Renal cortex interstitium (tissue), 11 donors: ENCODE results near the gene MORC3. TPM values are rescaled to one million over a fixed set of nuclear protein-coding genes. Genes with fewer than 3 reads are reported as not detected.
A peak's percentile ranks its signal among the peaks of the same experiment; 100 is the strongest.

Experiments
- DNase-seq, 11 donors: peaks; one replicate each; pipeline ENCODE4 v3.0.0-alpha.2; 2013; ENCODE audit warnings: low read depth in 9 of 11, low spot score in 4 of 11; ENCODE audit errors: extremely low read depth in 1 of 11
- polyA plus RNA-seq, 3 donors: library from polyadenylated mRNA; unstranded; fragments of 120-200 nt; gene quantifications; one replicate each; pipeline ENCODE4 v1.2.1, GENCODE V29; 2013; ENCODE audit not compliant: insufficient read length in 3 of 3

The MORC3 gene
- polyA plus RNA-seq, 3 donors = 35.6 to 45.7 (median 43.9) TPM

DNA sequence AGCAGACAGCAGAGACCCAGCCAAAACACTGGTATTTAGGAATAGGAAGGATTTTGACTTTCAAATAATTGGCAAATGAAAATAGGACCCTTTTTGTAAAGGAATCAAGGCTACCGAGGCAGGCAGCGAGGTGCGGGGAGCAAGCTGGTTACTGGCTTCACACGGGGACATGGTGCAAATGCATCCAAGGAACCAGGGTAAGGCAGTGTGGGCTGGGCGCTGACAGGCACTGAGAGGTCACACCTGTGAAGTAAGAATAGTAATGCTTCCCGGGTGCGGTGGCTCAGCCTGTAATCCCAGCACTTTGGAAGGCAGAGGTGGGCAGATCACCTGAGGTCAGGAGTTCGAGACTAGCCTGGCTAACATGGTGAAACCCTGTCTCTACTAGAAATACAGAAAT, 80.7 kb downstream of the MORC3 start:
- no peak for DNase-seq

DNA sequence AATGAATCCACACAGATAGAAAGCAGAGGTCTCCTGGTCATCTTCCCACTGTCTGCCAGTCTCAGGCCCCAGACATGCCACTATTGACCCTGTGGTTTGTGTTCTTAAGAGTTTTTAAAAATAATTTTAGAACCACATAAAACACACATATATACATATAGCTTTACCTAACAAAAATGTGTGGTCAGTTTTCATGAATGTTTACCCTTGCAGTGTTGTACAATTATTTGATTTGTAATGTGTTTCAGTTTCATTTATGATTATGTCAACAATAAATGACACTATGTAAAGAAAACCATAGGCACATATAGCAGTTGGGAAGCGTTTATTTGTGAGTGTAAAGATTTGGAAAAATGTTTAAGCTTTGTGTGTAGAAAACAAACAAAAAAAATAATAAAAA, 82.3 kb downstream of the MORC3 start:
- DNase-seq = no peak

DNA sequence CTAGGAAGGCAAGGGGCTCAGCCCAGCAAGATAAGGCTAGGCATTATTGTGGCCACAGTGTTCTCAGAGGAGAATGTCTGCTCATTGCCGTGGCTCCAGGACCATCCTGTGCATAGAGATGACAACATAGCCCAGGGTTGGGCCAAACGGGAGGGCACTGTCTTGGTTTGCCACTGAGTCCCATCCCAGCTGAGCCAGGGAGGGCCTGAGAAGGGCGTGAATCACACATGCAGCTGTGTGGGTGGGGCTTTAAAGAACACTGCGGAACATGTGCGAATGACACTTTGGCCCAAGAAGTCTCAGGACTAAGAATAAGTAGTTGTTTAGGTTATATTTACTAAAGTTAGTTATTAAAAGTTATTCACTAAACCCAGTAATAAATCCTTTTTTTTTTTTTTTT, 83.7 kb downstream of the MORC3 start:
- no peak for DNase-seq

DNA sequence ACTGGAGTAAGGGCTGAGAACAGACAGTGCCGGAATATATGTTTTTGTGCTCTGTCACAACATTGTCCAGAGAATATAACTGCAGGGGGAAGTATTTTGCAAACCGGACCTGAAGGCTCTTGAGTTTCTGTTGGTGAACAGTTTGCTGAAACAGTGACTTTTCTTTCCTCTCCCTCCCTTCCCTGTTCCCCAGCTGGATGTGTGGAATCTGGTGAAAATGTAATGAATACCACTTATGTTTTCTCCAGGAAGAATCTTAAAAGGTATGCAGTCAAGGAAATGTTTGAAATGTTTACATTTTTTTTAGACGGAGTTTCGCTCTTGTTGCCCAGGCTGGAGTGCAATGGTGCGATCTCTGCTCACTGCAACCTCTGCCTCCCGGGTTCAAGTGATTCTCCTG, 88.6 kb downstream of the MORC3 start:
- no peak for DNase-seq

DNA sequence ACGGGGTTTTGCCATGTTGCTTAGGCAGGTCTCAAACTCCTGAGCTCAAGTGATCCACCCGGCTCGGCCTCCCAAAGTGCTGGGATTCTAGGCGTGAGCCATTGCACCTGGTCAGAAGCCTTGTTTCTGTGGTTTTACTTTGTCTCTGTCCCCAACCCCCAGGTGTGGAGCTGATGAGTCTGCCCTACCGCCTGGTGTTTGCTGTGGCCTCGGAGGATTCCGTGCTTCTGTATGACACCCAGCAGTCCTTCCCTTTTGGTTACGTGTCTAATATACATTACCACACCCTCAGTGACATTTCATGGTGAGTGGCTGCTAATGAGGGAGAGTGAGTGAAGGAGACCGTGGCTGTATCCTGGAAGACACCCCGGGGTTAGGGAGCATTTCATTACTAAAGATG, 91.3 kb downstream of the MORC3 start:
- DNase-seq = no peak

DNA sequence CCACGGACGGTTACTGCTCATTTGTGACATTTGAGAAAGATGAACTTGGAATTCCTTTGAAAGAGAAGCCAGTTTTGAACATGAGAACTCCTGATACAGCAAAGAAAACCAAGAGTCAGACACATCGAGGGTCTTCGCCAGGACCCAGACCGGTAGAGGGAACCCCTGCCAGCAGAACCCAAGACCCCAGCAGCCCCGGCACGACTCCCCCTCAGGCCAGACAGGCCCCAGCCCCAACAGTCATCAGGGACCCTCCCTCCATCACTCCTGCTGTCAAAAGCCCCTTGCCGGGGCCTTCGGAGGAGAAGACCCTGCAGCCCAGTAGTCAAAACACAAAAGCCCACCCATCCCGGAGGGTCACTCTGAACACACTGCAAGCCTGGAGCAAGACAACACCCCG, 92.9 kb downstream of the MORC3 start:
- DNase-seq = no peak

DNA sequence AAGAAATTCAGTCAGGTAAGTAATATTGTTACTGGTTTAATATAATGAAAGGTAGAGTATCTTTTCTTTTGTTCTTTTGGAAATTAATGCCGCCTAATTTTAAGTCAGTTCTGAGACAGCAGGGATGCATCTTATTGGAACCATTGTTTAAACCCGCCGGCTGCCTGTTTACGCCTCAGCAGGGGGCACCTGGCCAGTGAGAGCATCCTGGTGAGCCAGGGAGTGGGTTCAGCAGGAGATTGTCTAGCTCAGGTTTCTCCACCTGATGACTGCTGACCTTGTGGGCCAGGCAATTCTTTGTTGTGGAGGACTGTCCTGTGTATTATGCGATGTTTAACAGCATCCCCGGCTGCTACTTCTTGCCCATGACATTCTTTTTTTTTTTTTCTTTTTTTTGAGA, 95.4 kb downstream of the MORC3 start:
- DNase-seq = no peak

DNA sequence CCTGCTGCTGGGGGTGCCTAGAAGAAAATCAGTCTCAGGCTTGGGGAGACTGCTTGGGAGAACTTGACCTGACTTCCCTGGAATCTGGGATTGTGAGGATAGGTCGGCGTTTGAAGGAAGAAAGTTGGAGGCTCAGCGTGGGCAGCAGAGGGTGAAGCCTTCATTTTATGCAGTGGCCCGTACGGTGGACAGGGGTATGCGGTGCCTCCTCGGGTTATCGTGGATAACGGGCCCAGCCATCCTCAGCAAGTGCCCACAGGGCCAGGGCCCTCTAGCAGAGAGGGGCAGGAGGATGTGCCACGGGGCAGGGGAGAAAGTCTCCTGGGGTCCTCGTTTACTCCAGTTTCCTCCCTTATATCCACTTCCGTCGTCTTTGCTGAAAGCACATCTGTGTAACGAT, 99.2 kb downstream of the MORC3 start:
- DNase-seq = no peak

DNA sequence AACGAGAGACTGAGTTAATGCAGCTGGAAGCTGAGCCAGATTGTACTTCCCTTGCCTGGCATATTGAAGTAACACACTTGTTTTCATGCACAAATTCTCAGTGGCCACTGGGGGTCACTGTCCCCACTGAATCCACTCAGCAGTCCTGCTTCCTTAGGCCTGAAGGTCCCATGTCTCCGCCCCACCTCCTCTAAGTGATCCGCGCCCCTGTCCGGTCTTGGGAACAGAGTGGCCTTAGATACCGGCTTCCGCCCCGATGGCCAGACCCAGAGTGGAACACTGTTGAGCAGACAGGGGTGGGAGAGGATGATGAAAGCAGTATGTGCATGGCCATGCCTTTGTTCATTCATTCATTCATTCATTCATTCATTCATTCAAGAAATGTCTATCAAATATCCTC, 100.0 kb downstream of the MORC3 start:
- DNase-seq = peak; percentile 63 to 91 (median 86)

DNA sequence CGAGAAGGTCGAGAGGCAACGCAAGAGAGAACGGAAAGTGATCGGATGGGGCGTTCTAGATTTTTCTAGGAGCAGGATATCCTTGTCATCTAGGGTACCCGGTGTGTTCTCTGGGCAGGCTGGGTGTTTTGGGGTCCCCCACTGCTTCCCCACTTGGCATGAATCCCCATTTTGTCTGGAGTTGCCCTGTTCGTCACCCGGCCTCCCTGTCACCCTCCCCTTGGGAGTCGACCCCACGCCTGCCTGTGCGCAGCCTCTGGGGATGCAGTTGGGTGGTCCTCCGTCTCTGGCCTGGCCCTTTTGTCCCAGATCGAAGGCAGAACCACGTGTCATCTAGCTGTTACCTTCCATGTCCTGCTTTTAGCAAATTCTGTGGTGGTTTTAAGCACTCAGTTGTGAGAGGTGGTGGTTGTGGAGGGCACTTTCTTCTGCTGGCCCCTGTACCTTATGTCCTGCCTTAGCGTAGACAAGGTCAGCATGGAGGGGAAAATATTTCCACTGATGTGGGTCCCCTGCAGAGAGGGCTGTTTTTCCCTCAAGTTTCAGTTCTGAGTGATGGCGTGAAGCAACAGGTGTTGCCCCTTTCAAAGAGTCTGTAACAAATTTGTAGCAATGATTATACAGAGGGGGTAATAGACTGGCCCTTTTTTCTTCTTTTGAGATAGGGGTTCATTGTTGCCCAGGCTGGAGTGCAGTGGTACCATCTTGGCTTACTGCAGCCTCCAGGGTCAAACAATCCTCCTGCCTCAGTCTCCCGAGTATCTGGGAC, 100.8 kb downstream of the MORC3 start:
- no peak for DNase-seq

DNA sequence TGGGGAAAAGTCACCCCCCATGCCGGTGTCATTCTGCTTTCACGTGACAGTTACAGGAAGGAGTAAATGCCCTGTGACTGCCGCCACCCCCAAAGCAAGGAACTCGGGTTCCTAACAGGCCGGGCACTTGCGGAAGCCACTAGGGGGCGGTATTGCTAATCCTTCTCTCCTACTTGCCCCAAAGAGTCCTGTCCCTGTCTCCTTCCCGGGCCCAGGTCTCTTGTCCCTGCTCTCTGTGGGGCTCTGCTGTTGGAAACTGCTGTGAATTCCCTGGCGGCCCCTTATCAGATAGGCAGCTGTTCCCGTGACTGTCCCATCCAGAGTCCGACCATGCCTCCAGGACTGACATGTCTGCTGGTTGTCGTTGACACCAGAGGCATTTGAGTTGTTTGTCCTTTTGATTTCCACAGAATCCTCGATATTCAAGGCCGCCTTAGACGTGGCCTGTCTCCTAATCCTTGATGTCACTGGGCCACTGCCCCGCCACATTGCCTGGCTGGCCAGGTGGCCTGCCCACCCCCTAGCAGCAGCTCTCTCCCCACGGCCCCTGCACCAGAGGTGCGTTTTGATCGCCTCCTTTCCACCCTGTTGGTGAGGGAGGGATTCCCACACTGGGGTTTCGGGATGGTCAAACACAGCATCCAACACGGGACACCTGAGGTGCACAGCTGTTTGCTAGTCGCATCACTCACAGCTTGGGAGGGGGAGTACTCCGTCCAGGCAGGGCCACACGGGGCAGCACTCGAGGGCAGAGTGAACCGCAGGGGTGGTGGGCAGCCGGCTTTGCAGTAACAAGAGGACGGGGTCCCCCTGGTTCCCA, 102.5 kb downstream of the MORC3 start:
- DNase-seq = peak in 5 of 11 donors; percentile 29 to 40 (median 34)

DNA sequence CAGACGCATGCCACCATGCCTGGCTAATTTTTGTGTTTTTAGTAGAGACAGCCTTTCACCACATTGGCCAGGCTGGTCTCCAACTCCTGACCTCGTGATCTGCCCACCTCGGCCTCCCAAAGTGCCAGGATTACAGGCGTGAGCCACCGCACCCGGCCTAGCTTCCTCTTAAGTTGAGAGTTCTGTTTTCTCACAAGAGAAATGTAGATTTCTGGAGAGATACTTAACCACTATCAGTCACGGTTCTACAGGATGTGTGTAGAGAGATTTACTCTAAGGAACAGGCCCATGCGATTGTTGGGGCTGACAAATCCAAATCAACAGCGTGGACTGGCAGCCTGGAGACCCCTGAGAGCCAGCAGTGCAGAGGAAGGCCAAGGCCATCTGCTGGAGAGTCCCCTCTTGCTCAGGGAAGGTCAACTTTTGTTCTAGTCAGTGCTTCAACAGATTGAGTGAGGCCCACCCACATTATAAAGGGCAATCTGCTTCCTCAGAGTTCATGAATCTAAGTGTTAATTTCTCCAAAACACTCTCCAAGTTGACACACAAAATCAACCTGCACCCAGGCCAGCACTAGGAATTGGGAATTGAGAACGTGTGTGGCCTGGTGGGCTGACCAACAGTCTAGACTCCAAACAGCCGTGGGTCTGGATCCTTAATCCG, 103.9 kb downstream of the MORC3 start:
- DNase-seq = no peak

DNA sequence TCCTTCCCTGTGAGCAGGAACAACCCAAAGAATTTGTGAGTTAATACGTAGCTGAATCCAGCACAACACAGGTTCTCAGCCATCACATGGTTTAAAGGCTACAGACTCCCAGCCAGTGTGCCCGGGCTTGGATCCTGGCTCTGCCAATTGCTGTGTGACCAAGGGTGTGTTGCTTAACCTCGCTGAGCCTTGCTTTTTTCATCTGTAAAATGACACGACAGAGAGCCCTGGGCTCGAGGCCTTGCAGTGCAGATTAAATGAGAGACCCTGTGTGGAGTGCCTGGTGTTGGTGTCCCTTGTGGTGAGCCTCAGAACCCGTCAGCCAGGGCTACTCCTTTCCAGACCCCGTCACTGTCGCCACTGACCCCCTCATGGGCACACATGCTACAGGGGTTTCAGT, 104.6 kb downstream of the MORC3 start:
- no peak for DNase-seq

DNA sequence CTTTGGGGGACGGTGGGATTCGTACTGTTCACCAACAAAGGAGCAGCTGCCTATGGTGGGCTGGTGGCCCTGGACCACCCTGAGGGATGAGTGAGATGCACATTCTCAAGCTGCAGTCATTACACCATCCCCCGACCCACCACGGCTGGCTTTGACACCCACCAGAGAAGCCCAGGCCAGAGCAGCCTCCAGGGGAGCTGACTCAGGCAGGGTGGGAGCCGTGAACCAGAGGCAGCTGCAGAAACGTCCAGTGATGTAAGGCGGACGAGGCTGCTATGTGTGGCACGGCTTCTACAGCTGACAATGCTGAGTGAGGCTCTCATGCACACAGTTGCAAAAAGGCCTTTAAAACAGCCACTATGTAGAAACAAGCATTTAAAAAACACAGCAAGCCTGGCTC, 105.3 kb downstream of the MORC3 start:
- no peak for DNase-seq

Other genes starting within 250 kb of the MORC3 start
- 1 to 10 TPM; 1.2 to 2.4 (median 1.6) TPM for gene CBR3, start 185.1 kb upstream of the MORC3 start, polyA plus RNA-seq
- 1 to 10 TPM; 6.0 to 8.0 (median 6.8) TPM for gene DOP1B, start 163.4 kb upstream of the MORC3 start, polyA plus RNA-seq
- gene CHAF1B, start 65.2 kb downstream of the MORC3 start, polyA plus RNA-seq = 10 to 100 TPM in 1 of 3 donors, 1 to 10 TPM in 2; 6.8 to 12.5 (median 8.6) TPM
- gene CLDN14, start 159.9 kb downstream of the MORC3 start, polyA plus RNA-seq = 1 to 10 TPM; 2.3 to 6.8 (median 4.5) TPM